ENCODE data around the gene PRND.

Gene PRND

DNA sequence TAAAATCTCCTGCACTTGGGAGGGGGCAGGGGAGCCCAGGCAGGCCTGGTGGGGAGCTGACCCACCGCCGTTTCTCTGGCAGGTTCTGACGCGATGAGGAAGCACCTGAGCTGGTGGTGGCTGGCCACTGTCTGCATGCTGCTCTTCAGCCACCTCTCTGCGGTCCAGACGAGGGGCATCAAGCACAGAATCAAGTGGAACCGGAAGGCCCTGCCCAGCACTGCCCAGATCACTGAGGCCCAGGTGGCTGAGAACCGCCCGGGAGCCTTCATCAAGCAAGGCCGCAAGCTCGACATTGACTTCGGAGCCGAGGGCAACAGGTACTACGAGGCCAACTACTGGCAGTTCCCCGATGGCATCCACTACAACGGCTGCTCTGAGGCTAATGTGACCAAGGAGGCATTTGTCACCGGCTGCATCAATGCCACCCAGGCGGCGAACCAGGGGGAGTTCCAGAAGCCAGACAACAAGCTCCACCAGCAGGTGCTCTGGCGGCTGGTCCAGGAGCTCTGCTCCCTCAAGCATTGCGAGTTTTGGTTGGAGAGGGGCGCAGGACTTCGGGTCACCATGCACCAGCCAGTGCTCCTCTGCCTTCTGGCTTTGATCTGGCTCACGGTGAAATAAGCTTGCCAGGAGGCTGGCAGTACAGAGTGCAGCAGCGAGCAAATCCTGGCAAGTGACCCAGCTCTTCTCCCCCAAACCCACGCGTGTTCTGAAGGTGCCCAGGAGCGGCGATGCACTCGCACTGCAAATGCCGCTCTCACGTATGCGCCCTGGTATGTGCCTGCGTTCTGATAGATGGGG is 3.0 kb downstream of the PRND start:
- FAIRE-seq (no peak), DNase-seq (ENCODE audit: insufficient read length) (no peak)
- TF ChIP-seq POLR2AphosphoS5 (IDR thresholded peaks at IDR 0.05; ENCODE audit: low read depth, low read length) (no peak), POLR2A (IDR thresholded peaks at IDR 0.05; ENCODE audit: low read depth, low read length) (no peak), TAF1 (IDR thresholded peaks at IDR 0.05; ENCODE audit: borderline replicate concordance, low read depth, low read length) (no peak)

DNA sequence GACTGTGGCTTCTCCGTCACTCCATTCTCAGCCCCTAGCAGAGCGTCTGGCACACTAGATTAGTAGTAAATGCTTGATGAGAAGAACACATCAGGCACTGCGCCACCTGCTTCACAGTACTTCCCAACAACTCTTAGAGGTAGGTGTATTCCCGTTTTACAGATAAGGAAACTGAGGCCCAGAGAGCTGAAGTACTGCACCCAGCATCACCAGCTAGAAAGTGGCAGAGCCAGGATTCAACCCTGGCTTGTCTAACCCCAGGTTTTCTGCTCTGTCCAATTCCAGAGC is 3.5 kb downstream of the PRND start:
- FAIRE-seq = no peak
- DNase-seq (ENCODE audit: insufficient read length) = no peak
- TF ChIP-seq POLR2AphosphoS5 (IDR thresholded peaks at IDR 0.05; ENCODE audit: low read depth, low read length) = no peak

DNA sequence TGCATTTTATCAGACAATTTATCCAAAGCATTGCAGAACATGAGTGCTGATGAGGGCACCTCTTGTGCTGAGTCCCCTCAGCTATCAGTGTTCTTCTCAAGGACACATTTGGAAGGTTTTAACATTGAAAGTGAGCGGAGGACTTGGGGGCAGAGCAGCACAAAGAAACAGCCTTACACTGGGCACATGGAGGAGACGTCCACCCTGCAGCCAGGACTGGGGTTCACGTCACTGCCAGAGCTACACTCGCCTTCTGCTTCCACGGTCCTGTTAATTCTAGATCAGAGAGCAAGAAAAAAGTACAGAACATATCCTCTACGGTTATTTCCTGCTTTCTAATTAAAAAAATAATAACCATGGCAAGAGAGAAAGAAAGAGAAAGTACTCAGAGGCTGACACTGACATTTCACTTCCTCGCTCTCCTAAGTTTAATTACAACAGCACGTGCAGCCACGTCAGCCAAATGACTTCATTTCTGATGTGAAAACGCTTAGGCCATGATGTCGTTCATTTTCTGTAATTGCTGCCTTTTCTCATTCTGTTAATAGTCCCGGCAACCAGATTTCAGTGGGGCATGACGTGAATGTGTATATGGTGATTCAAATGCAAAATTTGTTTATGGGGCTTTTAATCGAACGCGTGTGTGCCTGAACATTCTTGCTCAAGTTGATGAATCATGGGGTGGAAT is 5.1 kb downstream of the PRND start:
- TF ChIP-seq POLR2A (IDR thresholded peaks at IDR 0.05; ENCODE audit: low read depth, low read length) (no peak), POLR2AphosphoS5 (IDR thresholded peaks at IDR 0.05; ENCODE audit: low read depth, low read length) (no peak), TAF1 (IDR thresholded peaks at IDR 0.05; ENCODE audit: borderline replicate concordance, low read depth, low read length) (no peak)
- DNase-seq (ENCODE audit: insufficient read length) = no peak
- peak; percentile 42 for FAIRE-seq

DNA sequence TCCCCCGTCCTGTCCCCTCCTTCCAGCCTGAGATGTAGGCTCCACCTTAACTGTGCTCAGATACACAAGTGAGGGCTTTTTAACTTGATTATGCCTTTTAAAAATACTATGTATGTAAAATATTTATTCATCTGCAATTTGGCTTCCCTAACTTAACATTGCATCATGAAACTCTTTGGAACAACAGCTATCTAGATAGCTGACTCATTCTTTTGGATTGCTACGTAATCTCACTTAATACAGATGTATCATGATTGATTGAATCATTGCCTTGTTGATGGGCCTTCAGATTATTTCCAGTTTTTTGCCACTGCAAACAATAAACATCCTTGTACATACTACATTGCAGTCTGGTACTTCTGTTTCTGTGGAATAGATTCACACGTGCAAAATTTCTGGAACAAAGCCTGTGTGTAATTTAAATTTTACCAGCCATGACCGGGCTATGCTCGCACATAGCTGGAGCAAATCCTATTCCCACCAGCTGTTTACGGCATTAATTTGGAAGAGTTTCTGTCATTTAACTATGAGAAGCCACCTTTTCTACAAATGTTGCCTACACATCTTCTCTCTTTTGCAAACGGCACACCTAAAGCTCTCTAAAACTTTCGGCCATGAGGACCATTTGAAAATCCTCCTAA is 6.5 kb downstream of the PRND start:
- no peak for DNase-seq (ENCODE audit: insufficient read length)
- no peak for FAIRE-seq
- TF ChIP-seq POLR2AphosphoS5 (IDR thresholded peaks at IDR 0.05; ENCODE audit: low read depth, low read length) = no peak
- TF ChIP-seq TAF1 (IDR thresholded peaks at IDR 0.05; ENCODE audit: borderline replicate concordance, low read depth, low read length) = no peak
- TF ChIP-seq POLR2A (IDR thresholded peaks at IDR 0.05; ENCODE audit: low read depth, low read length) = no peak

DNA sequence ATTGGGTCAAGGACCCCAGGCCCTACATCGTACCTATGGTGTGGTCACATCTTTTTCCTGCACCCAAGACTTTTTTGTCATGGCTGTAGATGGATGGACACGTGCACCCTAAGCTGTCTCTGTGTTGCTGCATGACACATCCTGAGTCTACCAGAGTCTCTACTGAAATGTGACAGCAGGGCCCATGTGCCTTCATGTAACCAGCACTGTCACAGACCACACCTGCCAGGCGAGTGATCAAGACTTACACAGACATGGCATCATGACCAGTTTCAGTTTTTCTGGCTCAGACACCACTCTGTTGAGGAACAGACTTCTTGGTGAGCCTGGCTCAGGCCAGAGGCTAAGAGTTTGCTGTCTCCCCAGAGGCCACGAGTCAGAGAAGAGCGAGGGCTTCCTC is 7.6 kb downstream of the PRND start:
- no peak for FAIRE-seq
- TF ChIP-seq POLR2A (IDR thresholded peaks at IDR 0.05; ENCODE audit: low read depth, low read length) (no peak), POLR2AphosphoS5 (IDR thresholded peaks at IDR 0.05; ENCODE audit: low read depth, low read length) (no peak), TAF1 (IDR thresholded peaks at IDR 0.05; ENCODE audit: borderline replicate concordance, low read depth, low read length) (no peak)
- DNase-seq (ENCODE audit: insufficient read length) = no peak

DNA sequence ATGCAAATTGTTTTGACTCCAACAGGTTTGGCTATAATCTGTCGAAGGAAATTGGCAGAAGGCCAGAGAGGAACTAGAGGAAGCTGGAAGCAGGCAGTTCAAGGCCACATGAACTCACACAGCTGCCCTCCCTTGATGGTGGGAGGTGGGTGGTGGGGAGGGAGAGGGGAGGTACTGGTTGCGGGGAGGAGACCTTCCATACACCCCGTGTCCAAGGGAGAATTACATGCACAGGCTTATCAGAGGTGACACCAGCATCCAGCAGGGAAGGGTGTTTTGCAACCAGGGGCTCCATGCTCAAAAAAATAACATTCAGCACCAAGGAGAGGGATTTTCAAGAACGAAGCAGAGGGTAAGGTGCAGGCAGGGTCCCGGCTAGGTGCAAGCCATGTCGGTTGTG is 9.1 kb downstream of the PRND start:
- FAIRE-seq (no peak), DNase-seq (ENCODE audit: insufficient read length) (no peak)
- no peak for TF ChIP-seq TAF1 (IDR thresholded peaks at IDR 0.05; ENCODE audit: borderline replicate concordance, low read depth, low read length)

DNA sequence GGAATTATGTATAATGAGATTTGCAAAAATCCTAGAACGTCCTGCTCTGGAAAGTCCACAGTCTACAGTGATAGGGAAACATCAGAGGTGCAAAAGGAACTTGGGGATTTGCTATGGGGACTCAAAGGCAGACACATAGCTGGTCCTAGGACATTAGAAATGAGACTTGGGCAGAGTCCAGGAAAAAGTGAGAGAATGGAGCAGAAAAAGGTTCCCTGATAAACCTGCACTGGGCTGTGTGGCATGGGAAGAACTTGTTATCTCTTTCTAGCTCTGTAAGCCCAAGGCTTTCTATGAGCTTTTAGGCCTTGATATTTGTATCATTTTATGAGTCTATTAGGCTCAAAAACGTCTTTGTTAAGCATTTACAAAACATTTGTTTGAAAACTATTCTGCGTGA is 15.2 kb downstream of the PRND start:
- no peak for FAIRE-seq
- DNase-seq (ENCODE audit: insufficient read length) = no peak
- TF ChIP-seq POLR2A (IDR thresholded peaks at IDR 0.05; ENCODE audit: low read depth, low read length) (no peak), POLR2AphosphoS5 (IDR thresholded peaks at IDR 0.05; ENCODE audit: low read depth, low read length) (no peak), TAF1 (IDR thresholded peaks at IDR 0.05; ENCODE audit: borderline replicate concordance, low read depth, low read length) (no peak)

DNA sequence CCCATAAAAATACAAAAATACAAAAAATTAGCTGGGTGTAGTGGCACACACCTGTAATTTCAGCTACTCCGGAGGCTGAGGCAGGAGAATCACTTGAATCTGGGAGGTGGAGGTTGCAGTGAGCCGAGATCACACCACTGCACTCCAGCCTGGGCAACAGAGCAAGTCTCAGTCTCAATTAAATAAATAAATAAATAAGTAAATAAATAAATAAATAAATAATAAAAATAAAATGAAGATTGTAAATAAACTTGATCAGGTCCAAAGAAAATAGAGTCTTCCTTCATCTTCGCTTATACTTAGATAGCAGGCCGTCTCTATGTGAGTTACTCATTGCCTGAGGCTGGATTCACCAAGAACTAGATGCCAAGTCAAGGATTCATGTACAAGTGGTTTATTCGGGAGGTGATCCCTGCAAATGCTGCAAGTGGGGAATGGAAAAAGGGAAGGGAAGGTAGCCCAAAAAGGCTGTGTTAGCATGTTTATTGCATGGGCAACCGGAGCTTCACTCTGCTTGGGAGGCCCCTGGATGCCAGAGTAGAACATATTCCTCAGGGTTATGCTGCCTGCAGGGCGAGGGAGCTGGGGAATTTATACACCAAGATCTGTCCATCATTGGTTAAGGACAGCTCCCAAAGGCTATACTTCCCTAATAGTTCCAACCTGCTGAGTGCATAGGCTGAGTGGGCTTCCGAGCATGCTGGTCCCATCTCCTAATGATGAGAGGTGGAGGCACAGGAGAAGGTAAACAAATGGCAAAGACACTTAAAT is 16.3 kb downstream of the PRND start:
- TF ChIP-seq TAF1 (IDR thresholded peaks at IDR 0.05; ENCODE audit: borderline replicate concordance, low read depth, low read length) (no peak), POLR2A (IDR thresholded peaks at IDR 0.05; ENCODE audit: low read depth, low read length) (no peak), POLR2AphosphoS5 (IDR thresholded peaks at IDR 0.05; ENCODE audit: low read depth, low read length) (no peak)
- FAIRE-seq (no peak), DNase-seq (ENCODE audit: insufficient read length) (no peak)

DNA sequence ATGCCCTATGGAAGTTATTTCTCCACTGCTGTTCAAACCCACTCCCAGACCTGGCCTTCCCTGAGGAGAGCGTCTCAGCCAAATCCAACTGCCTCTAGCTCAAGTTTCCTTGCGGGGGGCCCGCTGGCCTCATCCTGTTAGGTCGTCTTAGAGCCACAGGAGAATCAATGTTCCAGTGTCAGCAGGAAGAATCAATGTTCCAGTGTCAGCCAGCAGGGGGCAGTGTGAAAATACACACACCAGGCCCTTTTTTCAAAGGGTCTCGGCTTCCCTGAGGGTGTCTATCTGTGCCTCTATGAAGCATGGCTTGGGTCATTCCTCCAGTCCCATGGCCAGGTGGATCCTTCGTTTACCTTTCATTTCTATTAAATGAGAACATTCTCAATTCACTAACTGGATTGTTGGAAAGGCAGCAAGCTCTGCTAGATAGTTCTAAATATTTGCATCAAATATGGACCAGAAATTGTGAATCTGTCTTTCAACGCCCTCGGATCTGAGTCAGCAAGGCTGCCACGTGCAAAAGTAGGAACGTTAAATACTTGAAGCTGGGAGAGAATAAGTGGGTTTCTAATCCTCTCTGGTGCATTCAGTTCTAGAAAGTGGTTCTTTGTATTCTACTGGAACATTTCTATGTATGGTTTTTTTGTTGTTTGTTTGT is 19.2 kb downstream of the PRND start:
- TF ChIP-seq POLR2AphosphoS5 (IDR thresholded peaks at IDR 0.05; ENCODE audit: low read depth, low read length) (no peak), POLR2A (IDR thresholded peaks at IDR 0.05; ENCODE audit: low read depth, low read length) (no peak), TAF1 (IDR thresholded peaks at IDR 0.05; ENCODE audit: borderline replicate concordance, low read depth, low read length) (no peak)
- FAIRE-seq (peak; percentile 21), DNase-seq (ENCODE audit: insufficient read length) (no peak)

DNA sequence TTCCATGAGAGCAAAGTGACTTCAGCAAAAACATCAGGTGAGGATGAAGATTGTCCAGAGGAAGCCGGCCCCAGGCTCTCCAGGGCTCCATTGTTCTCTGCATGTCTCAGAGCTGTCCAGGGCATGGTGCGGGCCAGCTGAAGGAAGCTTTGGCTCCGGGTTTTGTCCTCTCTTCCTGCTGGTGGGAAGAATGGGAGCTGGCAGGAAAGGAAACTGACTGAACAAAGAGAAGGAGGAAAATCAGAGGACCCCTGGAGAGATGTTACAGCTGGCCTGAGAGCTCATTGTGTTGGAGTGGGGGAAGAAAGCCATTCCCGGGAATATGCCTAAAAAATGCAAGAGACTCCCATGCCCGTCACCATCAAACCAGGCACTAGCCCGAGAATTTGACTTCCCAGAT is 27.1 kb downstream of the PRND start:
- FAIRE-seq (no peak), DNase-seq (ENCODE audit: insufficient read length) (no peak)

DNA sequence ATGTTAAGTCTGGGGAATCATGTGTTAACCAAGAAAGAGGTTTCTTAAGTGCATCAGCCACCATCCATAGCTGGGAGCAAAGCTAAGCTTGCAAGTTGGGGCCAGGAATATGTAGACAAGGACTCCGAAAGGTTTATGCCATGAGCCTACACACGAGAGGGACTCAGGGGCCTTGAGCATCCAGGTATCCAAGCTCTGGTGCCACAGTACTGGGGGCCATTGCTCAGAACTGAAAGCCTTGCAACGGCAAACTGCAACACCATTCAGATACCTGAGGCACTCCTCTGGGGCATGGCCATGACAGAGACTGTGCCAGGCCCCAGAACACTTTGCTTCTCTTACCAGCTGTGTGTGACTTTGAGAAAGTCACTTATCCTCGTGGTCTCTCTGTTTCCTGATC is 27.6 kb downstream of the PRND start:
- no peak for DNase-seq (ENCODE audit: insufficient read length)
- FAIRE-seq = no peak
- TF ChIP-seq POLR2AphosphoS5 (IDR thresholded peaks at IDR 0.05; ENCODE audit: low read depth, low read length) = no peak
- no peak for TF ChIP-seq POLR2A (IDR thresholded peaks at IDR 0.05; ENCODE audit: low read depth, low read length)
- no peak for TF ChIP-seq TAF1 (IDR thresholded peaks at IDR 0.05; ENCODE audit: borderline replicate concordance, low read depth, low read length)

More for the DNA sequence above, 27.1 kb downstream of the PRND start:
- TF ChIP-seq POLR2A (IDR thresholded peaks at IDR 0.05; ENCODE audit: low read depth, low read length) = no peak
- no peak for TF ChIP-seq TAF1 (IDR thresholded peaks at IDR 0.05; ENCODE audit: borderline replicate concordance, low read depth, low read length)
- TF ChIP-seq POLR2AphosphoS5 (IDR thresholded peaks at IDR 0.05; ENCODE audit: low read depth, low read length) = no peak
